ENCODE results near the gene BNIP5. TPM values are rescaled to one million over a fixed set of nuclear protein-coding genes. Genes with fewer than 3 reads are reported as not detected.

The BNIP5 gene
- total RNA-seq, 1 donor from 2014 or later: not detected

DNA sequence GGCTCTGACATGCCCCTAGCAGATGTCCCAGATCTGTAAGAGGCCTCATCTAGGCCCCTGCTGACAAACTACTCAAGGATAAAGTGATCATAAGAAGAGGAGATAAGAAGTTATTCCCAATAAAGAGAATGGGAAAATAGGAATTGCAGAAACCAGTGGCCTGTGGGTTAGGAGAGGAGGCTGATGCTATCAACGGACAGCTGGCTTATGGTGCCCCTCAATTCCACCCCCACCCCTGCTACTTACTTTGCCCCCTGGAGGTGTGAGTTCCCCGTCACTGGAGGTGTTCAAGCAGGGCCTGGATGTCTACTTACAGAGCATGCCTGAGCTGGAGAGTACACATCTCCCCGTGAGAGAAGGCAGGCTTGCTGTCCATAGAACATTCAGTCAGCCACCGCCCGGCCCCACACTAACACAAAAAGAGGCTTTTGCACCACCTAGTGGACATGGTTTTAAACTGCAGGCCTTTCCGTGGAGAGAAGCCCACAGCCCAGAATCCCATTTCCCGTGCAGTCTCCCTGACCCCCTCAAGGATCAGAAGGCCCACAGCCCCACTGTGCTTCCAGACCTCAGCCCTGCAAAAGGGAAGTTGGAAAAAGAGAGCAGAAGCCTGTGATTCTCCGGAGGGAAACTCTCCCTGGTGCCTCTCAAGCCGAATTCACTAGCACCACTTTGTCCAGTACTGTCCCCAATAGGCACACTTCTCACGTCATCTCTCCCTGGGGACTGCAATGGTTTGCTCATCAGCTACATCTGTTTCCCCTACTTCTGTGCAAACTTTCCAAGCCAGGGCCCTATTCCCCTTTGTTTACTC is 23.8 kb upstream of the BNIP5 start:
- Histone ChIP-seq H3K4me1 (peaks cover 0 to 27% of the 10 kb centered on the region in 2 donors), H3K27me3 (no peaks in the 10 kb centered on the region), H3K36me3 (no peaks in the 10 kb centered on the region), H3K27ac (peak overlapping the region; percentile 49 to 59), H3K9me3 (no peaks in the 10 kb centered on the region), H3K4me3 (no peak overlapping the region)
- peak in 1 of 2 donors; percentile 88 for DNase-seq (ENCODE audit: low spot score in 2 of 2)
- TF ChIP-seq, protein P1, sequence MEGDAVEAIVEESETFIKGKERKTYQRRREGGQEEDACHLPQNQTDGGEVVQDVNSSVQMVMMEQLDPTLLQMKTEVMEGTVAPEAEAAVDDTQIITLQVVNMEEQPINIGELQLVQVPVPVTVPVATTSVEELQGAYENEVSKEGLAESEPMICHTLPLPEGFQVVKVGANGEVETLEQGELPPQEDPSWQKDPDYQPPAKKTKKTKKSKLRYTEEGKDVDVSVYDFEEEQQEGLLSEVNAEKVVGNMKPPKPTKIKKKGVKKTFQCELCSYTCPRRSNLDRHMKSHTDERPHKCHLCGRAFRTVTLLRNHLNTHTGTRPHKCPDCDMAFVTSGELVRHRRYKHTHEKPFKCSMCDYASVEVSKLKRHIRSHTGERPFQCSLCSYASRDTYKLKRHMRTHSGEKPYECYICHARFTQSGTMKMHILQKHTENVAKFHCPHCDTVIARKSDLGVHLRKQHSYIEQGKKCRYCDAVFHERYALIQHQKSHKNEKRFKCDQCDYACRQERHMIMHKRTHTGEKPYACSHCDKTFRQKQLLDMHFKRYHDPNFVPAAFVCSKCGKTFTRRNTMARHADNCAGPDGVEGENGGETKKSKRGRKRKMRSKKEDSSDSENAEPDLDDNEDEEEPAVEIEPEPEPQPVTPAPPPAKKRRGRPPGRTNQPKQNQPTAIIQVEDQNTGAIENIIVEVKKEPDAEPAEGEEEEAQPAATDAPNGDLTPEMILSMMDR (IDR thresholded peaks at IDR 0.05): peak; percentile 83 to 93 (median 91)
- intact Hi-C loops (cut with DNase I): loop anchor here (1.0 to 5.0 kb wide), 5 partner anchors 19 to 333 kb away; partner anchors contain the start of genes BRPF3 and MAPK14

DNA sequence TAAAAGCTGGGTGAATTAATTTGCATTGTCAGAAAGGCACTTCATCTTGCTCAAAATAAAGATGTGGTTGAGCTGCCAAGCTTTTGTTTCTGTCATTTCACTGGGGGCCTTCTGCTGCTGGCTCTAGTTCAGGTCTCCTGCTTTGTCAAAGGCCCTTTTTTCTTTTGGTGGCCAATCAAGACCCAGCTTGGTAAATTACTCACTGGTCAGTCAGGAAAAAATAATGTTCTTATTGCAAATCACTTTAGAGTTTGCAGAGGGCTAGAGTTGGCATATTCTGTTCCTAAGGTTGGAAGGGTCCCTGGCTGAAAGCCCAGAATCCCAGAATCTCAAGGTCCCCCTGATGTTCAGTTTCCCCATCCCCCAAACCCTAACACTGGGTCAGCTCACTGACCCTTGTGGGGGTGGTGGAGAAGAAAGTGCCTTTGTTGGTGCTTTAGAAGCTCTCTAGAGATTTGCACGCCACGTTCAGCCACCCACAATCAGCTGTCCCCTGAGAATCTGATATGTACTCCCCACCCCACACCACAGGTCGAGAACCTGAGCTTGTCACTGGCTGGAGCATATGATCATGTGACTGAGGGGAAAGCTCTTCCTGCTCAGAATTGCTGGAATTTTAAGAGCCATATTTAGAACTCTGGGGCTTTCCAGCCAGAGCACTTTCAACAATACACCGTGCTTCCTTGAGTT is 21.7 kb upstream of the BNIP5 start:
- no peaks in the 10 kb centered on the region for H3K36me3 ChIP-seq
- peak in 1 of 2 donors; percentile 79 for DNase-seq (ENCODE audit: low spot score in 2 of 2)
- H3K27me3 ChIP-seq: no peaks in the 10 kb centered on the region
- H3K4me3 ChIP-seq: no peak overlapping the region
- H3K9me3 ChIP-seq: no peaks in the 10 kb centered on the region
- H3K27ac ChIP-seq: peak overlapping the region; percentile 59 to 81
- H3K4me1 ChIP-seq: peaks cover 0 to 27% of the 10 kb centered on the region in 2 donors
- intact Hi-C loops (cut with DNase I): no loop called here
- TF ChIP-seq, protein P1 (IDR thresholded peaks at IDR 0.05): no peak

DNA sequence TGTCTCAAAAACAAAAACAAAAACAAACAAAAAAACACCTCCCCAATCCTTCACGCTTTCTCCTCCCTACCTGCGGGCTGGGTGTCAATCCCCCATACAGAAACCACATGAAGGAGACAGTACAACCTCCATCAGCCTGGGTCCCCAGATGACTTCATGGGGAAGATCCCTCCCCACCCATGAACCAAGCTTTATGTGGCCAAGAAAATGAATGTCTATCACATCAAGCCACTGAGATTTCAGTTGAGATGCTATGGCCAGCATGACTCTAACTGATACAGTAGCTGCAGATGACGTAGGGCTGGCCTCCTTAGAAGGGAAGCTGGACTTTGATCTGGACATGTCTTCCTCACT is 21.2 kb upstream of the BNIP5 start:
- TF ChIP-seq, protein P1 (IDR thresholded peaks at IDR 0.05): no peak
- intact Hi-C loops (cut with DNase I): no loop called here
- Histone ChIP-seq H3K27me3 (no peaks in the 10 kb centered on the region), H3K4me3 (no peak overlapping the region), H3K27ac (peak overlapping the region; percentile 59 to 81), H3K4me1 (peaks cover 0 to 27% of the 10 kb centered on the region in 2 donors), H3K9me3 (no peaks in the 10 kb centered on the region), H3K36me3 (no peaks in the 10 kb centered on the region)
- no peak for DNase-seq (ENCODE audit: low spot score in 2 of 2)

DNA sequence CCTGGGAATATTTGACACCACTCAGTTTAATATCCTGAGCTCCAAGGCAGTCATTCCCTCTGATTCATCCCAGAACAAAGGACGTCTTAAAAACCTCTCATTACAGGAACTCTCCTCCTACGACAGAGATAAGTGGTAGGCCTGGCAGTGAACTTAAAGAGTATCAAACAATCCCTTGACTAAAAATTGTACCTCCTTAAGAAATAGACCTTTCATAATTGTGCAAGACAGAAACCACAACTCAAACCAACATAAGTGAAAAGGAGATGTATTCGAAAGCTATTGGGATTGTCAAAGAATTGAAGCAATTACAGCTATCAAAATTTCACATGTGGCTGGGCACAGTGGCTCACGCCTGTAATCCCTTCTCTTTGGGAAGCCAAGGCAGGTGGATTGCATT is 19.1 kb upstream of the BNIP5 start:
- TF ChIP-seq, protein P1 (IDR thresholded peaks at IDR 0.05): no peak
- no peaks in the 10 kb centered on the region for H3K9me3 ChIP-seq
- no peaks in the 10 kb centered on the region for H3K27me3 ChIP-seq
- no peaks in the 10 kb centered on the region for H3K36me3 ChIP-seq
- no peak overlapping the region for H3K4me3 ChIP-seq
- intact Hi-C loops (cut with DNase I): no loop called here
- DNase-seq (ENCODE audit: low spot score in 2 of 2): no peak
- no peak overlapping the region for H3K27ac ChIP-seq
- peaks cover 0 to 34% of the 10 kb centered on the region in 2 donors for H3K4me1 ChIP-seq

DNA sequence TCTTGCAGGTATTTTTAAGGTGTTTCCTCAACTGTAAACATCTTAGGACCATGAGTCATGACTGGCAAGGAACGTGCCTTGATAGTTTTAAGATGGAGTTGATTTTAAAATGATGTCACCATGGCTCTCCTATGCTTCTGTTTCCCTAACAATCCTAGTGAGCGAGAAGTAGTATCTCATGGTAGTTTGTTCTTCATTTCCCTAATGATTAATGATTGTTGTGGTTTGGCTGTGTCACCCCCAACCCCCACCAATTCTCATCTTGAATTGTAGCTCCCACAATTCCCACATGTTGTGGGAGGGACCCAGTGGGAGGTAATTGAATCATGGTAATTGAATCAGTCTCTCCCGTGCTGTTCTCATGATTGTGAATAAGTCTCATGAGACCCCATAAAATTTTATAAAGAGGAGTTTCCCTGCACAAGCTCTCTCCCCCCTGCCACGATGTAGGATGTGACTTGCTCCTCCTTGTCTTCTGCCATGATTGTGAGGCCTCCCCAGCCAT is 16.8 kb upstream of the BNIP5 start:
- no peak for DNase-seq (ENCODE audit: low spot score in 2 of 2)
- Histone ChIP-seq H3K27ac (no peak overlapping the region), H3K36me3 (no peaks in the 10 kb centered on the region), H3K27me3 (no peaks in the 10 kb centered on the region), H3K4me3 (no peak overlapping the region), H3K4me1 (peaks cover 0 to 22% of the 10 kb centered on the region in 2 donors), H3K9me3 (no peaks in the 10 kb centered on the region)
- TF ChIP-seq, protein P1 (IDR thresholded peaks at IDR 0.05): no peak
- intact Hi-C loops (cut with DNase I): no loop called here
